Gastrocnemius medialis (tissue), 4 donors: Measurements from ENCODE around the gene PYGB. TPM values are rescaled to one million over a fixed set of nuclear protein-coding genes. Genes with fewer than 3 reads are reported as not detected.
A peak's percentile ranks its signal among the peaks of the same experiment; 100 is the strongest.

Experiments
- ATAC-seq, 2 donors: fragments of 150-250 bp; one replicate each; pipeline ENCODE4 v1.9.1; 2016
- DNase-seq, 2 donors: peaks; one replicate each; pipeline ENCODE4 v3.0.0-alpha.2; 2019
- H3K27ac ChIP-seq, 4 donors: fragments of 200-600 bp; sonication (generic); 1 replicate in 1 of 4; 2 replicates in 3 of 4; pipeline ENCODE4 v1.5.1; 2016 to 2018; ENCODE audit warnings: mild to moderate bottlenecking in 2 of 4, moderate library complexity in 1 of 4
- H3K27me3 ChIP-seq, 3 donors: fragments of 200-600 bp; sonication (generic) in 2 of 3; 1 replicate in 1 of 3; 2 replicates in 2 of 3; pipeline versions ENCODE4 v1.5.1 to v1.6.0; 2016 to 2019; ENCODE audit warnings: mild to moderate bottlenecking in 1 of 3, moderate library complexity in 1 of 3
- H3K36me3 ChIP-seq, 2 donors: fragments of 200-600 bp; sonication (generic) in 1 of 2; one replicate each; pipeline ENCODE4 v1.5.1; 2017 to 2018
- H3K4me1 ChIP-seq, 2 donors: fragments of 200-600 bp; sonication (generic) in 1 of 2; one replicate each; pipeline ENCODE4 v1.5.1; 2016 to 2017; ENCODE audit warnings: mild to moderate bottlenecking in 2 of 2
- H3K4me3 ChIP-seq, 4 donors: fragments of 200-600 bp; sonication (generic) in 3 of 4; 1 replicate in 1 of 4; 2 replicates in 3 of 4; pipeline ENCODE4 v1.5.1; 2016 to 2019; ENCODE audit warnings: mild to moderate bottlenecking in 2 of 4
- H3K9me3 ChIP-seq, 3 donors: fragments of 200-600 bp; sonication (generic) in 2 of 3; 1 replicate in 1 of 3; 2 replicates in 2 of 3; pipeline ENCODE4 v1.5.1; 2016 to 2019
- CTCF ChIP-seq, 5 experiments: fragments of 450-650 bp in 3 of 5; fragments of 200-600 bp in 2 of 5; sonication (generic) in 2 of 5; IDR thresholded peaks in 4 of 5; conservative IDR thresholded peaks in 1 of 5; 1 replicate in 4 of 5; 2 replicates in 1 of 5; pipeline ENCODE4 v1.5.1; 2016 to 2019; ENCODE audit warnings: antibody characterized with exemption in 5 of 5, mild to moderate bottlenecking in 3 of 5, moderate library complexity in 3 of 5
- POLR2A ChIP-seq, 2 donors: fragments of 450-650 bp; IDR thresholded peaks; one replicate each; pipeline ENCODE4 v1.6.1; 2017; ENCODE audit warnings: antibody characterized with exemption in 2 of 2, mild to moderate bottlenecking in 2 of 2, moderate library complexity in 2 of 2
- in situ Hi-C, 4 donors: fragments of 200-750 bp; cut with MboI; loops; one replicate each; pipeline versions ENCODE4 v1.15.0 to v1.8.0; 2017; ENCODE audit warnings: low sequenced_read_pairs in 4 of 4
- intact Hi-C: fragments of 100-400 bp; cut with DNase I; formaldehyde crosslinking; loops from one replicate; pipeline ENCODE4 v1.15.1; 2023; ENCODE audit warnings: low total_unique reads
- total RNA-seq, 4 donors: library from RNA; depleted of rRNA; stranded (reverse); fragments of >200 nt; gene quantifications; one replicate each; pipeline versions ENCODE4 v1.1.0 to v1.2.3, GENCODE V29; 2016

PYGB gene
- total RNA-seq, 4 donors from 2014 or later, result 13.6 to 50.7 (median 27.0) TPM

GRCh38 chr20:25254986-25255680, 7.2 kb downstream of the PYGB start:
- in situ Hi-C loops, result loop anchor here in 2 of 4 donors (25.0 kb wide), 2 partner anchors 132 to 268 kb away; partner anchors contain the start of genes ABHD12 (in 1 of the 2) and APMAP (in 1 of the 2)
- DNase-seq, result peak; percentile 41 to 66
- no peak overlapping the region for H3K4me3 ChIP-seq
- H3K27me3 ChIP-seq, result no peaks in the 10 kb centered on the region
- peak overlapping the region in 1 of 4 donors; percentile 64 for H3K27ac ChIP-seq
- H3K4me1 ChIP-seq, result peaks cover 22 to 37% of the 10 kb centered on the region in 2 donors
- no peaks in the 10 kb centered on the region for H3K9me3 ChIP-seq
- peak; percentile 83 to 86 for ATAC-seq
- TF ChIP-seq POLR2A (IDR thresholded peaks at IDR 0.05) (no peak), CTCF (IDR thresholded peaks at IDR 0.05 in 4 of 5, conservative IDR thresholded peaks at IDR 0.05 in 1 of 5) (no peak)
- intact Hi-C loops, result no loop called here
- no peaks in the 10 kb centered on the region for H3K36me3 ChIP-seq

GRCh38 chr20:25256226-25256859, 8.5 kb downstream of the PYGB start:
- intact Hi-C loops, result no loop called here
- H3K4me1 ChIP-seq, result peaks cover 21 to 31% of the 10 kb centered on the region in 2 donors
- ATAC-seq, result peak; percentile 41 to 75

GRCh38 chr20:25257130-25257529, 9.2 kb downstream of the PYGB start:
- H3K27me3 ChIP-seq, result no peaks in the 10 kb centered on the region
- no peak overlapping the region for H3K4me3 ChIP-seq
- DNase-seq (no peak), ATAC-seq (no peak)
- intact Hi-C loops, result no loop called here
- H3K4me1 ChIP-seq, result peaks cover 21 to 23% of the 10 kb centered on the region in 2 donors
- TF ChIP-seq CTCF (IDR thresholded peaks at IDR 0.05 in 4 of 5, conservative IDR thresholded peaks at IDR 0.05 in 1 of 5), result no peak
- TF ChIP-seq POLR2A (IDR thresholded peaks at IDR 0.05), result no peak
- H3K9me3 ChIP-seq, result no peaks in the 10 kb centered on the region
- H3K36me3 ChIP-seq, result no peaks in the 10 kb centered on the region
- in situ Hi-C loops, result loop anchor here in 2 of 4 donors (25.0 kb wide), 2 partner anchors 130 to 270 kb away; partner anchors contain the start of genes ABHD12 (in 1 of the 2) and APMAP (in 1 of the 2)
- H3K27ac ChIP-seq, result no peak overlapping the region

More at GRCh38 chr20:25256226-25256859, 8.5 kb downstream of the PYGB start:
- Histone ChIP-seq H3K36me3 (no peaks in the 10 kb centered on the region), H3K27ac (peak overlapping the region in 3 of 4 donors; percentile 26 to 64 (median 49)), H3K9me3 (no peaks in the 10 kb centered on the region), H3K27me3 (no peaks in the 10 kb centered on the region), H3K4me3 (no peak overlapping the region)
- no peak for DNase-seq
- in situ Hi-C loops, result loop anchor here in 2 of 4 donors (25.0 kb wide), 2 partner anchors 131 to 269 kb away; partner anchors contain the start of genes ABHD12 (in 1 of the 2) and APMAP (in 1 of the 2)
- TF ChIP-seq CTCF (IDR thresholded peaks at IDR 0.05 in 4 of 5, conservative IDR thresholded peaks at IDR 0.05 in 1 of 5), result no peak
- no peak for TF ChIP-seq POLR2A (IDR thresholded peaks at IDR 0.05)

GRCh38 chr20:25257756-25258475, 10.0 kb downstream of the PYGB start:
- intact Hi-C loops (no loop called here), in situ Hi-C loops (loop anchor here in 2 of 4 donors (25.0 kb wide), 2 partner anchors 129 to 271 kb away; partner anchors contain the start of genes ABHD12 (in 1 of the 2) and APMAP (in 1 of the 2))
- no peak overlapping the region for H3K4me3 ChIP-seq
- DNase-seq (no peak), ATAC-seq (no peak)
- H3K27me3 ChIP-seq, result no peaks in the 10 kb centered on the region
- peaks cover 20 to 21% of the 10 kb centered on the region in 2 donors for H3K4me1 ChIP-seq
- no peaks in the 10 kb centered on the region for H3K36me3 ChIP-seq
- no peaks in the 10 kb centered on the region for H3K9me3 ChIP-seq
- TF ChIP-seq CTCF (IDR thresholded peaks at IDR 0.05 in 4 of 5, conservative IDR thresholded peaks at IDR 0.05 in 1 of 5) (no peak), POLR2A (IDR thresholded peaks at IDR 0.05) (no peak)
- H3K27ac ChIP-seq, result no peak overlapping the region
